DMS79 treated with DMSO at 0.1 percent for 48 hours (cell line): Measurements from ENCODE around the gene UTP11.
"Not testable (repeated sequence)": the region's sequence is repeated elsewhere in the genome, so short reads cannot be mapped to it uniquely, and the experiment has no call there.

ENCODE experiments used
- DNase-seq: peaks from one replicate; lab custom pipeline; 2025; lab: John Stamatoyannopoulos, UW

The UTP11 gene

DNA sequence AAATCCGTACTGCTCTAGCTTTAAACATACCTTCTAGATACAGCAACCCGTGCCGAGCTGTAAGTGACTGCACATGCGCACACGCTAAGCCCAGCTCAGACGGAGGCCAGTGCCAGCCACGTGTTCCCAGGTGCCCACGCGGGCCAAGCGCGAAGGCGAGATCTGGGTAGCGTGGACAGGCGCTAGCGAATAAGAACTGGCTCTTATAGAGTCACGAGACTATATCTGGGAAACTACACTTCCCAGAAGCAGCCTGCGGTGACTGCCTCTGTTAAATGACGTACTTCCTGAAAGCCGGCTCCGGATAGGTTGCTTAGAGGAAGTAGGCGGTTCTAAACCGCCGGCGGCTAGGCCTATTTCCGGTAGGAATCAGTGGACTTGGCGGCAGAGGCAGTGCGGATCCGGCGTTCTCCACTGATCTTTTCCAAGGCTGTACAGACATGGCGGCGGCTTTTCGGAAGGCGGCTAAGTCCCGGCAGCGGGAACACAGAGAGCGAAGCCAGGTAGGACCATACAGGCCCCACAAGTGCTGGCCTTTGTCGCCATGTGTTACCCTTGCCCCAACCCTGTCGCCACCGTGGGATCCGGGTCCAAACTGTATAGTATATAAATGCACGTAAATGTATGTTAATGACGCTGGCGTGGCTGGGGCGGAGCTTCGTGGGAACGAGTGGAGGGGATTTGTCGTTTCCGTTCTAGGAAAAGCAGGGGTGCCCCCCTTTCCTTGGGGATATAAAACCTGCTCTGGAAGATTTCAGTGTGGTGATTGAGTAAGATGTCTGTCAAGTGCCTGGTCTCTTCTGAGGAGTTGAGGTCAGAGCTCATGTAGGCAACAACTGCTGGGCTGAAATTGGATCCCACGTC is at the start of gene UTP11:
TSS of gene UTP11 (plus strand) at position 372 of the 864 bp plus-strand sequence. CDS start at position 441, 69 bp downstream.
- DNase-seq: peak; percentile 99

- DNase-seq: not testable (repeated sequence)
Measured at GRCh38 chr1:37964106-37964505, 48.4 kb upstream of the UTP11 start.

GRCh38 chr1:37965301-37965700 is 47.2 kb upstream of the UTP11 start:
- no peak for DNase-seq

GRCh38 chr1:37973684-37974083 is 38.9 kb upstream of the UTP11 start:
- not testable (repeated sequence) for DNase-seq

GRCh38 chr1:37974567-37974966 is 38.0 kb upstream of the UTP11 start:
- no peak for DNase-seq

DNA sequence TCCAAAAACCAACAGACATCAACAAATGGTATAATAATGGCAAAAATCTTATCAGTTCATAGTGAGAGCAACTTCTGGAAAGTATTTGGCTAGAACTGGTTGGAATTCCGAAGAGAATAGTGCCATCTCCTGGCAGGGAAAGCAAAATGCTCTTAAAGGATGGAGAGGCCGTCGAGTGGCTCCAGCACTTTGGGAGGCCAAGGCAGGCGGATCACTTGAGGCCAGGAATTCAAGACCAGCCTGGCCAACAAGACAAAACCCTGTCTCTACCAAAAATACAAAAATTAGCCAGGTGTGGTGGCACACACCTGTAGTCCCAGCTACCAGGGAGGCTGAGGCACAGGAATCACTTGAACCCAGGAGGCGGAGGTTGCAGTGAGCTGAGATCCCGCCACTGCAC is 37.5 kb upstream of the UTP11 start:
- peak; percentile 18 for DNase-seq

GRCh38 chr1:37978541-37978940 is 34.0 kb upstream of the UTP11 start:
- DNase-seq: no peak

DNA sequence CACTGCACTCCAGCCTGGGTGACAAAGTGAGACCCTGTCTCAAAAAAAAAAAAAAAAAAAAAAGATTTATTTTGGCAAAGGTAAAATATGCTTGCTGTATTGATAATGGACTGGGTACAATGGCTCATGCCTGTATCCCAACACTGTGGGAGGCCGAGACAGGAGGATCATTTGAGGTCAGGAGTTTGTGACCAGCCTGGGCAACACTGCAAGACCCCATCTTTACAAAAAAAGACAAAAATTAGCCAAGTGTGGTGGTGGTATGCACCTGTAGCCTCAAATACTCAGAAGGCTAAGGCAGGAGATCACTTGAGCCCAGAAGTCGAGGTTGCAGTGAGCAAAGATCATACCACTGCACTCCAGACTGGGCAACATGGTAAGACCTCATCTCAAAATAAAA is 29.0 kb upstream of the UTP11 start:
- DNase-seq: no peak

GRCh38 chr1:37987679-37988078 is 24.9 kb upstream of the UTP11 start:
- DNase-seq: no peak

DNA sequence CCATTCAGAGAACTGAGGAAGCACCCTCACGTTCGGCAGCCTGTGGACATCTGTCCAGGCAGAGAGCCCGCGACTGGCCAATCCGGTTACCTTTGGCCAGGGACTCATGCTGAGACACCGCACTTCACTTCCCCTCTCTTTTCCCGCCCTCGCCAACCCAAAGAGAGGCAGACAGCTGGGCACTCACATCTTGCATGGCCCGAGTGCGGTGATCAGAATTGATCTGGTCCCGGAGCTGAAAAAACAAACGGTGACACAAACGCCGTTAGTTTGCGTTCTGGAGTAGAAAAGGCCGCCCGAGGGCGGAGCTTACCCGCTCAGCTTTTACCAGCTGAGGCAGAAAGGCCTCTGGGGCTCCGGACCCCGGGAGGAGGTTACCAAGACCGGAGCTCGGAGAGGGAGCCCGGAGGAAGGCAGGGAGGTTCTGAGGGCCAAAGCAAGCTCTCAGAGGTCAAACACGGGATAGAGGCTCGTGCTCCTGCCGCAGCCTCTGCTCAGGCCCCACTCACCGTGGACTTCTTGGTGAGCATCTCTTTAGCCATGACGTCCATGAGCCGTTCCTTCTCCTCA is 23.1 kb upstream of the UTP11 start:
- DNase-seq: no peak

- DNase-seq: peak; percentile 39
Measured at GRCh38 chr1:37994886-37995566, 17.5 kb upstream of the UTP11 start.

GRCh38 chr1:37995751-37996345 is 16.7 kb upstream of the UTP11 start:
- peak; percentile 90 for DNase-seq

DNA sequence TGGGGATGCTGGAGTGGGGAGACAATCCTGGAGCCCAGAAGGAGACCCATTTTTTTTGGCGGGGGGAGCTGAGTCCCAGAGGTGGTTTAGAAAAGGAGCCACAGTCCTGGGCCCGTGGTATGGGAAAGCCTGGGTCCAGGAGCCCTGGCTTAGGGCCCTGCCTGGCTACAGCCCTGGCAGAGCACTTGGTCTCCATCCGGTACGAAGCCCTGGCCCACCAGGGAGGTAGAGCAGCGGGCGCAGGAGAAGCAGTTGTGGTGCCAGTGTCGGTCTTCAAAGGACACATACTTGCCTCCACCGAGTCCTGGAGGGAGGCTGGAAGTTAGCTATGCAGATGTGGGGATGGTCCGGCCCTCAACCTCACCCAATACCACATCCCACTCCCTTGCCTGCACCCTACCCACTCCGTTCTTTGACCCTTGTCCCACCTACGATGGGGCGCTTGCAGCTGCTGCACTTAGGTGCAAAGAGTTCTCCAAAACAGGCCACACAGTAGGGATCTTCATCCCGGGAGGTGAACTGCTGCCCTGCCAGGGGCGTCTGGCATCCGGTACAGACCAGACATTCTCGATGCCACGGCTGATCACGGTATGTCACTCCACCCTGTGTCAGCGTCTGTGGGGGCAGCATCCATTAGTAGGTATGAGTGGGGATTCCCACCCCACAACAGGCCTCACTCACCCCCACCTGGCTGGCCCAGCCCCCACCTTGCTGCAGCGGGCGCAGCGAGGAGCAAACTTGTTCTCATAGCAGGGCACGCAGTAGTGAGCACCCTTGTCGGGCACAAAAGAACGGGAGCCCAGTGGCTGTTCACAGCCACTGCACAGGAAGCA is 15.1 kb upstream of the UTP11 start:
- DNase-seq: no peak

- no peak for DNase-seq
Measured at GRCh38 chr1:37998089-37998808, 14.3 kb upstream of the UTP11 start.

GRCh38 chr1:37998913-37999429 is 13.6 kb upstream of the UTP11 start:
- DNase-seq: no peak

- no peak for DNase-seq
Measured at GRCh38 chr1:37999430-38000232, 12.9 kb upstream of the UTP11 start.

- no peak for DNase-seq
Measured at GRCh38 chr1:38000233-38000528, 12.4 kb upstream of the UTP11 start.

DNA sequence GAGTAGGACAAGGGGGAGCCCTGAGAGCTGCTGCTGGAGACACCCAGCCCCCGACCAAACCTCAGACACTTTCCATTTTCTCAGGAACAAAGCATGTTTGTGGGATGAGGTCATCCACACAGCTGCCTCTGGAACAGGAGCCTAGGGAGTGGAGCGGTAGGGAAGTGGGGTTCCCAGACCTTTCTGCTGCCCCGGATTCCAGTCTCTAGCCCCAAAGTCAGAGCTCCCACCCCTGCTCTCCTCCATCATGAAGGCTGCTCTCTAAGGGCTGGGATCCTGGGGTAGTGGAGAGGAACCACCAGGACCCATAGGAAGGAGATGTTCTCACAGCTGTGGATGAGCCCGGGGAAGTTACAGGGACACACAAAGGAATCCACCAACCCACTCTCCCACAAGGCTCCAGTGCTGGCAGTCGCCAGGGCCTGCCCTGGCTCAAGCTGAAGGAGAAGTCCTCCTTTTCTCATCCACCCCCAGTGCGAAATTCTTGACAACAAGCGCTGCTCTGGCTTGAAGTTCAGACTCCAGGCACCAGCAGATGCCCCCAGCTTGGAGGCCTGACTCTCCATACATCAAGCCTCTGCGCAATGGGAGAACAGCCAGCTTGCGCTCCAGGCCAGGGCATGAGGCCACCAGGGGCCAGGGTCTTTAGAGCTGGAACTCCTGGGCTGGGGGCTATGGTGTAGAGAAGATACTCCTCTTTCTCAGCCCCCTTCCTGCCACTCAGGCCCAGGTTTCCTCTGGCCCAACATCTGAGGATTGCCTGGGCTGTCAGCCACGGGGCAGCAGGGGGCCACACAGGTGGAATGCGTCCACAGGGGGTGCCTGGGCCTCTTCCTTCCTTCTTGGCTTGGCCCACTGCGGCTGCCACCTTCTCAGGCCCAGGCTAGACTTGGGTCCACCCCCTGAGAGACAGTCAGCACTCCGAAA is 11.7 kb upstream of the UTP11 start:
- no peak for DNase-seq
